ENCODE results near the gene SIAH1.
"Not testable (repeated sequence)": the region's sequence is repeated elsewhere in the genome, so short reads cannot be mapped to it uniquely, and the experiment has no call there.

SIAH1 gene

GRCh38 chr16:48366165-48367093 lies 18.8 kb downstream of the SIAH1 start:
- no peak for DNase-seq (ENCODE audit: low spot score)

GRCh38 chr16:48365601-48366164 lies 19.5 kb downstream of the SIAH1 start:
- DNase-seq (ENCODE audit: low spot score), result peak; percentile 89

GRCh38 chr16:48365025-48365600 lies 20.1 kb downstream of the SIAH1 start:
- DNase-seq (ENCODE audit: low spot score), result no peak

- no peak for DNase-seq (ENCODE audit: low spot score)
These were observed 23.6 kb downstream of the SIAH1 start for GRCh38 chr16:48361540-48362144.

GRCh38 chr16:48361012-48361411 lies 24.2 kb downstream of the SIAH1 start:
- DNase-seq (ENCODE audit: low spot score), result no peak

- DNase-seq (ENCODE audit: low spot score), result no peak
These were observed 25.2 kb downstream of the SIAH1 start for GRCh38 chr16:48359983-48360382.

- no peak for DNase-seq (ENCODE audit: low spot score)
These were observed 26.8 kb downstream of the SIAH1 start for GRCh38 chr16:48358419-48358818.

- no peak for DNase-seq (ENCODE audit: low spot score)
These were observed 28.4 kb downstream of the SIAH1 start for GRCh38 chr16:48356633-48357376.

- no peak for DNase-seq (ENCODE audit: low spot score)
These were observed 30.0 kb downstream of the SIAH1 start for GRCh38 chr16:48354877-48355855.

GRCh38 chr16:48354385-48354784 lies 30.8 kb downstream of the SIAH1 start:
- not testable (repeated sequence) for DNase-seq (ENCODE audit: low spot score)

GRCh38 chr16:48353565-48354163 lies 31.5 kb downstream of the SIAH1 start:
- peak; percentile 82 for DNase-seq (ENCODE audit: low spot score)

- DNase-seq (ENCODE audit: low spot score), result no peak
These were observed 32.4 kb downstream of the SIAH1 start for GRCh38 chr16:48352648-48353390.

- DNase-seq (ENCODE audit: low spot score), result no peak
These were observed 34.5 kb downstream of the SIAH1 start for GRCh38 chr16:48350736-48351135.

- peak; percentile 79 for DNase-seq (ENCODE audit: low spot score)
These were observed 37.2 kb downstream of the SIAH1 start for GRCh38 chr16:48347980-48348379.

- DNase-seq (ENCODE audit: low spot score), result no peak
These were observed 37.9 kb downstream of the SIAH1 start for GRCh38 chr16:48347191-48347865.

GRCh38 chr16:48342591-48342990 lies 42.6 kb downstream of the SIAH1 start:
- DNase-seq (ENCODE audit: low spot score), result no peak

GRCh38 chr16:48340054-48340453 lies 45.2 kb downstream of the SIAH1 start:
- no peak for DNase-seq (ENCODE audit: low spot score)

GRCh38 chr16:48335961-48336360 lies 49.3 kb downstream of the SIAH1 start:
- no peak for DNase-seq (ENCODE audit: low spot score)

- DNase-seq (ENCODE audit: low spot score), result no peak
These were observed 50.9 kb downstream of the SIAH1 start for GRCh38 chr16:48334325-48334724.

All from Ammon's horn (tissue), 1 donor.